GM10266 (cell line): ENCODE measurements around the gene SCGN.

Experiments used
- DNase-seq: peaks from one replicate; pipeline ENCODE4 v3.0.0; 2012; ENCODE audit errors: extremely low spot score
- TF ChIP-seq, protein P1 (sequence below): IDR thresholded peaks from 2 replicates; pipeline ENCODE4 v1.5.1; 2012; ENCODE audit warnings: mild to moderate bottlenecking, low read depth; ENCODE audit not compliant: control insufficient read depth, insufficient read depth; ENCODE audit errors: missing control alignments

Gene SCGN

GRCh38 chr6:25649611-25650010 lies 2.4 kb upstream of the SCGN start:
- TF ChIP-seq, protein P1, sequence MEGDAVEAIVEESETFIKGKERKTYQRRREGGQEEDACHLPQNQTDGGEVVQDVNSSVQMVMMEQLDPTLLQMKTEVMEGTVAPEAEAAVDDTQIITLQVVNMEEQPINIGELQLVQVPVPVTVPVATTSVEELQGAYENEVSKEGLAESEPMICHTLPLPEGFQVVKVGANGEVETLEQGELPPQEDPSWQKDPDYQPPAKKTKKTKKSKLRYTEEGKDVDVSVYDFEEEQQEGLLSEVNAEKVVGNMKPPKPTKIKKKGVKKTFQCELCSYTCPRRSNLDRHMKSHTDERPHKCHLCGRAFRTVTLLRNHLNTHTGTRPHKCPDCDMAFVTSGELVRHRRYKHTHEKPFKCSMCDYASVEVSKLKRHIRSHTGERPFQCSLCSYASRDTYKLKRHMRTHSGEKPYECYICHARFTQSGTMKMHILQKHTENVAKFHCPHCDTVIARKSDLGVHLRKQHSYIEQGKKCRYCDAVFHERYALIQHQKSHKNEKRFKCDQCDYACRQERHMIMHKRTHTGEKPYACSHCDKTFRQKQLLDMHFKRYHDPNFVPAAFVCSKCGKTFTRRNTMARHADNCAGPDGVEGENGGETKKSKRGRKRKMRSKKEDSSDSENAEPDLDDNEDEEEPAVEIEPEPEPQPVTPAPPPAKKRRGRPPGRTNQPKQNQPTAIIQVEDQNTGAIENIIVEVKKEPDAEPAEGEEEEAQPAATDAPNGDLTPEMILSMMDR: no peak
- DNase-seq: no peak

DNA sequence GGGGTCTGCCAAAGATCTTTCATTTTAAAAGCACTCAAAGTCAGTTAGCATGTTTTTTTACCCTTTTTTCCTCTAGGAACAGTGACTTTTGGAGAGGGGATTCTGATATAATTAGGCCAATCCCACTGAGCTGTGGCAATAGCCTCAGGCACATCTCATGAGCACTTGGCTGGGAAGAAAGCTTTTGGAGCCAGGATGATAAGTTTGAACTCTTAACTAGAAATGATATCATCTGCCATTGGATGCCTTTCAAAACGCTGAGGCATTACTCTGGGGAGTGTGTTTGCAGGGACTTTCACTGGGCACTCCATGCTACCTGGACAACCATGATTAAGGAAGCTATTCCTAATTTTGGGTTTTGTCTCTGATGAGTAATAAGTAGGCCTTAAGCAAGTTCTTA lies 3.7 kb downstream of the SCGN start:
- DNase-seq: no peak
- TF ChIP-seq, protein P1: no peak

DNA sequence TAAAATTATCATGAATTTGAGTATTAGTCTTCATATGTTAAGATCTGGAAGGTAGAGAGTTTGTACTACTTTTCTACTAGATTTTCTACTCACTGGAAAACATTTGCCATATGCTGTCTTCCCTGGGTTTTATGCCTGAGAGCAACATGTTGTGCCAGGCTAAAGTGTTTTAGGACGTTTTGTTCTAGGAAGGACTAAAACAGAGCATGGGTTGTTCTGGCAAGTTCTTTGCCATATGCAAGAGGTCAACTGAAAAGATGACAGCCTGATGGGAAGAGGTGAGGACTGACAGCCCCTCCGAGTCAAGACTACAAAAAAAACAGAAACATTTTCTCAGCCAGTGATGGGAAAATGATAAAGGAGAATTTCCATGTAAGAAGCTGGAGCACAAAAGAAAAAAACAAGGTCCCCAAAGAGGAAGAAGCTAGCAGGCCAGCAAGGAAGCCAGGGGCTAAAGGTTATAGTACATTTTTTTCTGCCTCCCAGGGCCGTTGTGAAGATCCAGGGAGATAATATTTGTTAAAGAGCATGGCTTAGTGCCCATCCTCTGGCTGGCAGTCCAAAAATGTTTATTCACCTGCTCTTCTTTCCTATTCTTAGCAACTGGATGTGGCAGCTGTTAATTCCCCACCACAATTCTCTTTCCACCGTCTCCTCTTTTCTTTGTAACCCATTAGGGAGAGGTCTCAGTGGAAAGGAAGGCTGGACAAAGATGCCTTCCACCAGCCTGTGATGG lies 7.8 kb downstream of the SCGN start:
- TF ChIP-seq, protein P1: no peak
- no peak for DNase-seq

- DNase-seq: no peak
- TF ChIP-seq, protein P1: no peak
Measured at GRCh38 chr6:25660512-25660911, 8.5 kb downstream of the SCGN start.

GRCh38 chr6:25661129-25661779 lies 9.2 kb downstream of the SCGN start:
- TF ChIP-seq, protein P1: no peak
- no peak for DNase-seq

- TF ChIP-seq, protein P1: no peak
- no peak for DNase-seq
Measured at GRCh38 chr6:25665455-25665854, 13.4 kb downstream of the SCGN start.

- TF ChIP-seq, protein P1: no peak
- DNase-seq: no peak
Measured at GRCh38 chr6:25669413-25669812, 17.4 kb downstream of the SCGN start.
